Mesendoderm (in vitro differentiated cells): ENCODE measurements around the gene ZKSCAN1.
A peak's percentile ranks its signal among the peaks of the same experiment; 100 is the strongest.

ENCODE experiments used
- DNase-seq: peaks from one replicate; pipeline ENCODE4 v3.0.0; 2013
- H2AK5ac ChIP-seq: 2 replicates; pipeline ENCODE4 v1.6.1; 2013; ENCODE audit warnings: low read length, inconsistent platforms
- H2BK120ac ChIP-seq: 2 replicates; pipeline ENCODE4 v1.6.1; 2013; ENCODE audit warnings: low read depth, mild to moderate bottlenecking, low read length, moderate library complexity, mixed read lengths
- H2BK15ac ChIP-seq: replicated peaks from 2 replicates; pipeline ENCODE4 v1.6.1; 2013; ENCODE audit warnings: low read depth, mild to moderate bottlenecking, moderate library complexity
- H2BK5ac ChIP-seq: 2 replicates; pipeline ENCODE4 v1.6.1; 2013; ENCODE audit warnings: low read length, inconsistent platforms
- H3K18ac ChIP-seq: 2 replicates; pipeline ENCODE4 v1.6.1; 2013; ENCODE audit warnings: mild to moderate bottlenecking, low read length, mixed read lengths
- H3K23ac ChIP-seq: one replicate; pipeline ENCODE4 v1.6.1; 2013; ENCODE audit warnings: low read length
- H3K27ac ChIP-seq: 2 replicates; pipeline ENCODE4 v1.5.1; 2013; ENCODE audit warnings: low read depth, mild to moderate bottlenecking, inconsistent platforms, low read length, moderate library complexity
- H3K27me3 ChIP-seq: 2 replicates; pipeline ENCODE4 v1.6.1; 2013; ENCODE audit warnings: low read length, control low read depth, mild to moderate bottlenecking, inconsistent platforms; ENCODE audit not compliant: insufficient read depth, poor library complexity
- H3K36me3 ChIP-seq: 2 replicates; pipeline ENCODE4 v1.6.1; 2013; ENCODE audit warnings: low read length, inconsistent platforms; ENCODE audit not compliant: control insufficient read depth, insufficient read depth
- H3K4ac ChIP-seq: one replicate; pipeline ENCODE4 v1.6.1; 2013; ENCODE audit warnings: low read depth, mild to moderate bottlenecking, low read length, moderate library complexity
- H3K4me1 ChIP-seq: 2 replicates; pipeline ENCODE4 v1.6.1; 2013; ENCODE audit warnings: low read depth, low read length, inconsistent platforms; ENCODE audit not compliant: control insufficient read depth
- H3K4me2 ChIP-seq: 2 replicates; pipeline ENCODE4 v1.6.1; 2013; ENCODE audit warnings: low read length
- H3K4me3 ChIP-seq: 2 replicates; pipeline ENCODE4 v1.5.1; 2013; ENCODE audit warnings: mild to moderate bottlenecking, low read length
- H3K56ac ChIP-seq: one replicate; pipeline ENCODE4 v1.6.1; 2013; ENCODE audit warnings: low read length
- H3K79me1 ChIP-seq: 2 replicates; pipeline ENCODE4 v1.6.1; 2013; ENCODE audit warnings: low read length, inconsistent platforms
- H3K79me2 ChIP-seq: 2 replicates; pipeline ENCODE4 v1.6.1; 2013; ENCODE audit warnings: mild to moderate bottlenecking, low read length; ENCODE audit not compliant: control insufficient read depth, insufficient read depth
- H3K9ac ChIP-seq: 2 replicates; pipeline ENCODE4 v1.6.1; 2013; ENCODE audit warnings: low read length, inconsistent platforms
- H4K5ac ChIP-seq: one replicate; pipeline ENCODE4 v1.6.1; 2013; ENCODE audit warnings: low read length
- H4K8ac ChIP-seq: one replicate; pipeline ENCODE4 v1.6.1; 2013; ENCODE audit warnings: low read depth, mild to moderate bottlenecking, control low read depth, low read length, moderate library complexity
- WGBS: extraction: QIAGEN DNeasy Blood & Tissue Kit; methylation state at CpG from one replicate; pipeline ENCODE4 v1.1.7; 2013; ENCODE audit warnings: low lambda C conversion rate, missing lambda C conversion rate; ENCODE audit not compliant: insufficient coverage; ENCODE audit errors: extremely low coverage; 5-methylcytosine and 5-hydroxymethylcytosine counted together

The ZKSCAN1 gene

GRCh38 chr7:100081535-100082102 is 66.2 kb downstream of the ZKSCAN1 start, which contains the start of gene ZNF3:
ZNF3 (minus strand) TSS chr7:100081723; CDS start chr7:100077357, 4,366 bp downstream.
- Histone ChIP-seq H3K36me3 (peaks cover 7% of the 10 kb centered on the region), H3K56ac (peak within 1 kb of the TSS; percentile 96), H2BK5ac (peak within 1 kb of the TSS; percentile 67), H3K18ac (peak within 1 kb of the TSS; percentile 93), H2BK120ac (no peak within 1 kb of the TSS), H3K9ac (peak within 1 kb of the TSS; percentile 98), H3K4me2 (peak within 1 kb of the TSS; percentile 86), H2BK15ac (no peak within 1 kb of the TSS), H3K27me3 (no peaks in the 10 kb centered on the region), H2AK5ac (peak within 1 kb of the TSS; percentile 65), H3K4me1 (peaks cover 3% of the 10 kb centered on the region), H3K79me1 (peaks cover 10% of the 10 kb centered on the region), H3K4ac (peak within 1 kb of the TSS; percentile 98), H3K23ac (peak within 1 kb of the TSS; percentile 89), H4K8ac (peak within 1 kb of the TSS; percentile 78), H4K5ac (peak within 1 kb of the TSS; percentile 47), H3K79me2 (peaks cover 39% of the 10 kb centered on the region), H3K4me3 (peak within 1 kb of the TSS; percentile 100), H3K27ac (peak within 1 kb of the TSS; percentile 49)
- WGBS, result no CpG with 5 or more reads among the region's 55 CpGs
- peak; percentile 100 for DNase-seq

- Histone ChIP-seq H2AK5ac (no peak overlapping the region), H3K4ac (no peak overlapping the region), H3K27me3 (no peaks in the 10 kb centered on the region), H3K4me3 (no peak overlapping the region), H2BK120ac (no peak overlapping the region), H3K9ac (no peak overlapping the region), H2BK15ac (no peak overlapping the region), H3K23ac (no peak overlapping the region), H2BK5ac (no peak overlapping the region), H3K27ac (no peak overlapping the region), H3K36me3 (peaks cover 5% of the 10 kb centered on the region), H3K18ac (no peak overlapping the region), H4K5ac (no peak overlapping the region), H3K79me2 (peaks cover 32% of the 10 kb centered on the region), H3K4me1 (peaks cover 3% of the 10 kb centered on the region), H3K4me2 (no peak overlapping the region), H3K56ac (no peak overlapping the region), H4K8ac (no peak overlapping the region), H3K79me1 (peaks cover 8% of the 10 kb centered on the region)
- no peak for DNase-seq
- no CpG with 5 or more reads among the region's 4 CpGs for WGBS
Observed at GRCh38 chr7:100082978-100083377, 67.6 kb downstream of the ZKSCAN1 start.

GRCh38 chr7:100085515-100085914 is 70.1 kb downstream of the ZKSCAN1 start:
- H3K23ac ChIP-seq, result no peak overlapping the region
- H3K18ac ChIP-seq, result no peak overlapping the region
- H3K9ac ChIP-seq, result no peak overlapping the region
- no peak overlapping the region for H3K27ac ChIP-seq
- no peak overlapping the region for H2BK120ac ChIP-seq
- DNase-seq, result no peak
- no peaks in the 10 kb centered on the region for H3K36me3 ChIP-seq
- H3K79me1 ChIP-seq, result peaks cover 4% of the 10 kb centered on the region
- no peaks in the 10 kb centered on the region for H3K4me1 ChIP-seq
- no peak overlapping the region for H2AK5ac ChIP-seq
- no CpG with 5 or more reads among the region's 3 CpGs for WGBS
- H2BK15ac ChIP-seq, result no peak overlapping the region
- H2BK5ac ChIP-seq, result no peak overlapping the region
- H3K56ac ChIP-seq, result no peak overlapping the region
- H3K4me2 ChIP-seq, result no peak overlapping the region
- no peak overlapping the region for H4K8ac ChIP-seq
- peaks cover 12% of the 10 kb centered on the region for H3K79me2 ChIP-seq
- H4K5ac ChIP-seq, result no peak overlapping the region
- no peak overlapping the region for H3K4ac ChIP-seq
- H3K4me3 ChIP-seq, result no peak overlapping the region
- H3K27me3 ChIP-seq, result no peaks in the 10 kb centered on the region

GRCh38 chr7:100087055-100087750 is 71.8 kb downstream of the ZKSCAN1 start:
- DNase-seq, result peak; percentile 94

GRCh38 chr7:100088095-100088620 is 72.8 kb downstream of the ZKSCAN1 start:
- peak overlapping the region; percentile 96 for H3K9ac ChIP-seq
- no CpG with 5 or more reads among the region's 11 CpGs for WGBS

More at GRCh38 chr7:100087055-100087750, 71.8 kb downstream of the ZKSCAN1 start:
- H4K5ac ChIP-seq, result no peak overlapping the region
- H3K36me3 ChIP-seq, result no peaks in the 10 kb centered on the region
- H3K4me3 ChIP-seq, result no peak overlapping the region
- H3K56ac ChIP-seq, result peak overlapping the region; percentile 25
- H3K4ac ChIP-seq, result no peak overlapping the region
- no peak overlapping the region for H3K9ac ChIP-seq
- H2BK15ac ChIP-seq, result no peak overlapping the region
- no peak overlapping the region for H3K4me2 ChIP-seq
- no peak overlapping the region for H2BK120ac ChIP-seq
- H3K18ac ChIP-seq, result no peak overlapping the region
- no peaks in the 10 kb centered on the region for H3K27me3 ChIP-seq
- peaks cover 4% of the 10 kb centered on the region for H3K79me1 ChIP-seq
- no peak overlapping the region for H4K8ac ChIP-seq
- H2AK5ac ChIP-seq, result no peak overlapping the region
- H3K79me2 ChIP-seq, result peaks cover 2% of the 10 kb centered on the region
- WGBS, result no CpG with 5 or more reads among the region's 10 CpGs
- peak overlapping the region; percentile 29 for H3K27ac ChIP-seq
- H3K4me1 ChIP-seq, result no peaks in the 10 kb centered on the region
- H2BK5ac ChIP-seq, result no peak overlapping the region
- H3K23ac ChIP-seq, result no peak overlapping the region

More at GRCh38 chr7:100088095-100088620, 72.8 kb downstream of the ZKSCAN1 start:
- H3K4me3 ChIP-seq, result peak overlapping the region; percentile 23
- peak overlapping the region; percentile 75 for H3K18ac ChIP-seq
- no peak for DNase-seq
- H3K27ac ChIP-seq, result peak overlapping the region; percentile 29
- no peak overlapping the region for H2AK5ac ChIP-seq
- H3K36me3 ChIP-seq, result peaks cover 2% of the 10 kb centered on the region
- peaks cover 4% of the 10 kb centered on the region for H3K79me1 ChIP-seq
- H3K4me1 ChIP-seq, result no peaks in the 10 kb centered on the region
- H3K79me2 ChIP-seq, result peaks cover 2% of the 10 kb centered on the region
- no peak overlapping the region for H4K5ac ChIP-seq
- no peak overlapping the region for H2BK120ac ChIP-seq
- peak overlapping the region; percentile 69 for H2BK5ac ChIP-seq
- no peaks in the 10 kb centered on the region for H3K27me3 ChIP-seq
- no peak overlapping the region for H3K23ac ChIP-seq
- H3K4ac ChIP-seq, result no peak overlapping the region
- H3K4me2 ChIP-seq, result peak overlapping the region; percentile 66
- H4K8ac ChIP-seq, result no peak overlapping the region
- no peak overlapping the region for H2BK15ac ChIP-seq
- H3K56ac ChIP-seq, result peak overlapping the region; percentile 99
